GM12801 (cell line): ENCODE data around the gene INPP4A.

Experiments
- CTCF ChIP-seq: IDR thresholded peaks from one replicate; pipeline ENCODE4 v1.5.1; 2011; ENCODE audit warnings: control low read depth; ENCODE audit not compliant: insufficient read length; ENCODE audit errors: extremely low read depth

Gene INPP4A

GRCh38 chr2:98550165-98550564 is 105.5 kb downstream of the INPP4A start:
- no peak for TF ChIP-seq CTCF

GRCh38 chr2:98551316-98551715 is 106.7 kb downstream of the INPP4A start:
- TF ChIP-seq CTCF, result no peak

GRCh38 chr2:98552499-98553179 is 108.0 kb downstream of the INPP4A start:
- TF ChIP-seq CTCF, result no peak

- no peak for TF ChIP-seq CTCF
Observed at GRCh38 chr2:98554116-98554861, 109.6 kb downstream of the INPP4A start.

GRCh38 chr2:98555696-98556095 is 111.0 kb downstream of the INPP4A start:
- no peak for TF ChIP-seq CTCF

GRCh38 chr2:98556344-98557033 is 111.8 kb downstream of the INPP4A start:
- no peak for TF ChIP-seq CTCF

GRCh38 chr2:98558852-98559530 is 114.3 kb downstream of the INPP4A start:
- TF ChIP-seq CTCF, result no peak
